Subcutaneous adipose tissue (tissue), 4 donors: ENCODE measurements around the gene MEGF10. TPM values are rescaled to one million over a fixed set of nuclear protein-coding genes. Genes with fewer than 3 reads are reported as not detected.

Source experiments
- total RNA-seq, 4 donors: library from RNA; depleted of rRNA; stranded (reverse); fragments of >200 nt; gene quantifications; one replicate each; pipeline ENCODE4 v1.1.0, GENCODE V29; 2016
- TF ChIP-seq, protein P1 (sequence below): fragments of 450-650 bp; IDR thresholded peaks from one replicate; pipeline ENCODE4 v1.5.1; 2016; ENCODE audit warnings: low read depth, mild to moderate bottlenecking, control low read depth, antibody characterized with exemption, moderate library complexity

MEGF10 gene
- total RNA-seq, 4 donors from 2014 or later, result 0.16 to 1.7 (median 0.78) TPM

DNA sequence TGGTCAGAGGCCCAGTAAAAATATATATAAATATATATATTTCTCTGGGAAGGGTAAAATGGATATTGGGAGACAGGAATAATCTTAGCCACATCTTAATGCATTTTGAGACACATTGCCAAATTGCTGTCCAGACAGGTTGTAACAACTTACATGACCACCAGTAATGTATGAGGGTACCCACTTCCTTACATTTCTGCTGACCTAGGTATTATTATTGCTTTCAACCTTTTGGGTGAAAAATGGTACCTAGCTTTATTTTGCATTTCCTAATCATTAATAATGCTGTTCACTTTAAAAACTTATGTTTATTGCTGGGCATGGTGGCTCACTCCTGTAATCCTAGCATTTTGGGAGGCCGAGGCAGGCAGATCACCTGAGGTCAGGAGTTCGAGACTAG is 61.5 kb downstream of the MEGF10 start:
- TF ChIP-seq, protein P1, sequence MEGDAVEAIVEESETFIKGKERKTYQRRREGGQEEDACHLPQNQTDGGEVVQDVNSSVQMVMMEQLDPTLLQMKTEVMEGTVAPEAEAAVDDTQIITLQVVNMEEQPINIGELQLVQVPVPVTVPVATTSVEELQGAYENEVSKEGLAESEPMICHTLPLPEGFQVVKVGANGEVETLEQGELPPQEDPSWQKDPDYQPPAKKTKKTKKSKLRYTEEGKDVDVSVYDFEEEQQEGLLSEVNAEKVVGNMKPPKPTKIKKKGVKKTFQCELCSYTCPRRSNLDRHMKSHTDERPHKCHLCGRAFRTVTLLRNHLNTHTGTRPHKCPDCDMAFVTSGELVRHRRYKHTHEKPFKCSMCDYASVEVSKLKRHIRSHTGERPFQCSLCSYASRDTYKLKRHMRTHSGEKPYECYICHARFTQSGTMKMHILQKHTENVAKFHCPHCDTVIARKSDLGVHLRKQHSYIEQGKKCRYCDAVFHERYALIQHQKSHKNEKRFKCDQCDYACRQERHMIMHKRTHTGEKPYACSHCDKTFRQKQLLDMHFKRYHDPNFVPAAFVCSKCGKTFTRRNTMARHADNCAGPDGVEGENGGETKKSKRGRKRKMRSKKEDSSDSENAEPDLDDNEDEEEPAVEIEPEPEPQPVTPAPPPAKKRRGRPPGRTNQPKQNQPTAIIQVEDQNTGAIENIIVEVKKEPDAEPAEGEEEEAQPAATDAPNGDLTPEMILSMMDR, result no peak

DNA sequence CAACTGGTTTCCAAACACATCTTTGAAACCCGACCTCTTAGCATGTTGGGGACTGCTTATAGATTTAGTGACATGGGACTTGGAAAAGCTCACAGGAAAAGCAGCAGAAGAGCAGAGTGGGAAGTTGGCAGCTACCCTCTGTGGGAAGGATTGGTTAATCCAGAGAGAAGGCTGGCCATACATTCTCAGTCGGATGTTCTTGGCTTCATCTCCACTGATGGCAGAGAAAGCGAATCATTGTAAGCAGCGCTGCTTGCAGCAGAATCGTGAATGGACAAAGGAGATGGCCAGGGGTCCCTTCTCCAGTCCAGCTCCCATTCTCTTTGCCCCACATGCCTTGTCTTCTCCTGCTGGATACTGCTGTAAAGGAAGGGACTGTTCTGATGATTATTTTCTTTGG is 62.7 kb downstream of the MEGF10 start:
- TF ChIP-seq, protein P1, result no peak

DNA sequence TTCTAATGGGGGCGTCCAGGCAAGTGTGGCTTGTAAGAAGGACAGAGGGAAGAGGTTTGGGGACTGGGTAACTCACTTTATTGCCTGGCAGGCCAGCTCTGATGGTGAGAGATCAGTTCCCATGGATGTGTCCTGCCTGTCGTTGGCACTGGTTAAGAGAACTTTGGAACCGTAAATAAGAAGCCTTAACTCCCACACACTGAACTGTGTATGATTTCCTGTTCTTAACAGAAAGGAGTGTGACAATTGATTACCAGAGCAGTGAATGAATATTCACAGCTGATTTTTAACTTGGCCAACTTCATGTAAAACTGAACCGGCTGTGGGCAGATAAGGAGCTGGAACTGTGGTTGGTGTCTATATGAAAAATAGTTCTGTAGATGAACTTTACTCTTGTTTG is 63.2 kb downstream of the MEGF10 start:
- TF ChIP-seq, protein P1, result no peak

DNA sequence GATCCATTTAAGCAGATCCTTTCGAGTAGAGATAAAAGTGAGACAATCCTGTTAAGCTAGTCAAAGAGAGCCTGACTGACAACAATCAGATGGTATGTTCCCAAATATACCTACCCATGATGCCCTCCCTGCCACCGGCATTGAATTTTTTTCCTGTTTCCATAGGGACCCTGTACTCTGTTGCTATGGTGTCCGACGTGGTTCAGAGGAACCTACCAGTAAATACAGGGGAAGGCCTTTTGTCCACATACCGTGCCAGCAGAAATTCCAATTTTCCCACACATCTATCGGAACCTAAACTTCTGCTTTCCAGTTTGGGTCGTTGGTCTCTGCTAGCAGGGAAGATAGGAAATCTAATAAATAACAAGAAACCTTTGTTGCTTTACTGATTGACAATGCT is 64.7 kb downstream of the MEGF10 start:
- TF ChIP-seq, protein P1, result no peak

GRCh38 chr5:127358284-127358683 is 67.7 kb downstream of the MEGF10 start:
- TF ChIP-seq, protein P1, result no peak

DNA sequence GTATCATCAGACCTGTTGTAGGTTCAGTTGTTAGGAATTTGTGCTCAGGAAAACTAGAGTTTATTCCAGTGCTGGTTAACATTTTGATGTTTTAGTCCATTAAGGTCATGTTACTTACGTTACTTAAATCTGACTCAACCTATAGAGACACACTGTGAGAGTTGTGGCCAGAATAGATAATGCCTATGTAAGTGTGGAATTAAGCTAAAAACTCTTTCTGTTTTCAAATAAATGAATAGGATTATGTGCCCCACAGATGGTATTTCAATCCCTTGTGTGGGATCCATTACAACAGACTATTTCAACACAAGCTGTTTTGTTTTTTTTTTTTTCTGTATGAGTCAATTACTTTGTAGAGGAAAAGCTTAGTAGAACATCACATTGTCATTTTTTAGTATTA is 68.1 kb downstream of the MEGF10 start:
- TF ChIP-seq, protein P1, result no peak

DNA sequence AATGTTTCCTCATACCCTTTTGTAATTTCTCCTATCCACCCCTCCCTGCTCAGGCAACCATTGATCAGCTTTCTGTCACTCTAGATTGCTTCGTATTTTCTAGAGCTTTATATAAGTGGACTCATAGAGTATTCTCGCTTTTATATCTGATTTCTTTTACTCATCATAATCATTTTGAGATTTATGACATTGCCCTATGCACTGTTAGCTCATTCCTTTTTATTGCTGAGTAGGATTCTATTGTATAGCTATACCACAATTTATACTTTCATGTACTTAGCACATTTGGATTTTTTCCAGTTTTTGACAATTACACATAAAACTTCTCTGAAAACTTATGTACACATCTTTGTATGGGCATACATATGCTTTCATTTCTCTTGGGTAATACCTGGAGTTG is 68.9 kb downstream of the MEGF10 start:
- TF ChIP-seq, protein P1, result no peak

DNA sequence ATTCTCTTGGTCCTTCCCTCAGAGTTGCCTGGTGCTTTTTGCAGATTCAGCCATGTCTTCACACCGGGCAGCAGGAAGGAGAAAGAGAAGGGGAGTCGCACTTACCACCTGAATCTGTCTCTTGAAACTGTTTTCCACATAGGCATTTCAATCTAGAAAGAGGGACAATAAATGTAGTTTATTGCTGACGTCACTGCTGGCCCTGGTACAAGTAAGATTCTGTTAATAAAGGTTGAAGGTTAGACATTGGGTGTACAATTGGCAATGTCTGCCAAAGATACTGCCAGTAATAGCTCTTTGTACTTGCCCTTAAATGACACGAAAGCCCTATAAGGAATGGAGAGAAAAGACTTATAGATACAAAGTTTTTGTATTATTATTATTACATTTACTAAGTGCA is 72.8 kb downstream of the MEGF10 start:
- TF ChIP-seq, protein P1, result no peak
